HUES64 (cell line): ENCODE results near the gene GM2A. TPM values are rescaled to one million over a fixed set of nuclear protein-coding genes. Genes with fewer than 3 reads are reported as not detected.

Experiments
- H3K27ac ChIP-seq: 2 replicates; pipeline ENCODE4 v1.7.0; 2013; ENCODE audit warnings: low read depth, low read length, inconsistent platforms
- H3K27me3 ChIP-seq: 2 replicates; pipeline ENCODE4 v1.6.1; 2013; ENCODE audit warnings: mild to moderate bottlenecking, low read length; ENCODE audit not compliant: insufficient read depth
- H3K36me3 ChIP-seq: 2 replicates; pipeline ENCODE4 v1.6.1; 2013; ENCODE audit warnings: mild to moderate bottlenecking, low read length; ENCODE audit not compliant: insufficient read depth
- H3K4me1 ChIP-seq: 2 replicates; pipeline ENCODE4 v1.6.1; 2013; ENCODE audit warnings: mild to moderate bottlenecking, low read length, moderate library complexity; ENCODE audit not compliant: insufficient read depth
- H3K4me3 ChIP-seq: 2 replicates; pipeline ENCODE4 v1.5.1; 2013; ENCODE audit warnings: mild to moderate bottlenecking, low read length, moderate library complexity
- H3K9ac ChIP-seq: 2 replicates; pipeline ENCODE4 v1.6.1; 2013; ENCODE audit warnings: mild to moderate bottlenecking, low read depth, low read length
- H3K9me3 ChIP-seq: 2 replicates; pipeline ENCODE4 v1.6.1; 2013; ENCODE audit warnings: low read depth, low read length; ENCODE audit not compliant: insufficient read depth
- WGBS: fragments of 150-250, 120-280 bp; methylation state at CpG from one replicate; pipeline ENCODE4 v1.1.7; 2013; ENCODE audit warnings: missing lambda C conversion rate; 5-methylcytosine and 5-hydroxymethylcytosine counted together
- polyA plus RNA-seq, 2 experiments: library from polyadenylated mRNA; stranded (reverse); fragments of 50-300 nt; gene quantifications; one replicate each; pipeline ENCODE4 v1.2.3, GENCODE V29; 2013

The GM2A gene
- polyA plus RNA-seq (2013, experiment 1 of 2), result 19.4 TPM
- polyA plus RNA-seq (2013, experiment 2 of 2), result 20.9 TPM

- Histone ChIP-seq H3K36me3 (no peaks in the 10 kb centered on the region), H3K27ac (no peak within 1 kb of the TSS)
- under 1% methylated on average over 47 of the region's 52 CpGs for WGBS
These were observed at the start of gene GM2A for GRCh38 chr5:151252762-151253604. GM2A (plus strand) TSS chr5:151253185; CDS start chr5:151253217, 32 bp downstream.

GRCh38 chr5:151204051-151204450 is 48.9 kb upstream of the GM2A start:
- Histone ChIP-seq H3K9me3 (no peaks in the 10 kb centered on the region), H3K27me3 (no peaks in the 10 kb centered on the region), H3K27ac (no peak overlapping the region), H3K4me1 (no peaks in the 10 kb centered on the region), H3K36me3 (no peaks in the 10 kb centered on the region), H3K9ac (no peak overlapping the region), H3K4me3 (no peak overlapping the region)
- WGBS, result 82% methylated on average over 3 of the region's 5 CpGs

More at GRCh38 chr5:151252762-151253604, at the start of gene GM2A:
- Histone ChIP-seq H3K4me1 (peaks cover 19% of the 10 kb centered on the region), H3K9me3 (no peaks in the 10 kb centered on the region), H3K9ac (peak within 1 kb of the TSS; percentile 73), H3K27me3 (no peaks in the 10 kb centered on the region), H3K4me3 (peak within 1 kb of the TSS; percentile 87)

- Histone ChIP-seq H3K27ac (no peak overlapping the region), H3K4me1 (no peaks in the 10 kb centered on the region), H3K27me3 (no peaks in the 10 kb centered on the region), H3K9ac (no peak overlapping the region), H3K36me3 (no peaks in the 10 kb centered on the region), H3K9me3 (no peaks in the 10 kb centered on the region), H3K4me3 (no peak overlapping the region)
- 90% methylated on average over 10 of the region's 10 CpGs for WGBS
These were observed 47.6 kb upstream of the GM2A start for GRCh38 chr5:151205411-151205810.

- no peaks in the 10 kb centered on the region; the same call in 1 of the 2 replicates for H3K4me1 ChIP-seq
- no peak overlapping the region for H3K27ac ChIP-seq
- 75% methylated on average over 4 of the region's 5 CpGs for WGBS
- no peaks in the 10 kb centered on the region for H3K9me3 ChIP-seq
- H3K36me3 ChIP-seq, result no peaks in the 10 kb centered on the region
- no peak overlapping the region for H3K9ac ChIP-seq
- no peak overlapping the region for H3K4me3 ChIP-seq
- H3K27me3 ChIP-seq, result no peaks in the 10 kb centered on the region
These were observed 44.5 kb upstream of the GM2A start for GRCh38 chr5:151208481-151208914.

DNA sequence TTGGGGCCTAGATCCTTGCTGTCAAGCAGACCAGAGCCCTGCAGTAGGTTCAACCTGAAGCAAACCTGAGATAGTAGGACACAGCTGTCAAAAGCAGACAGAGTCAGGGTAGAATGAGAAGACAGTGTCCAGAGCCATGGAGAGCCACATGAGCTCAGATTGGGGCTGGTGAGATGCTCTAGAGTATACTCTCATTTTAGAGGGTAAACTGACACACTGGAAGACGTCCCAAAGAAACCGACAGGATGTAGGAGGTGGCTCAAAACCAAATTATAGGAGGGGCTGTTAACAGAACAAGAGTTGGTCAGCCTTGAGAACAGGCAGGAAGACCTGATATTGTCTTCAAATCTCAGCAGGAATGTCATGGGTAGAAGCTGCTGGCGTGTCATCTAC is 40.6 kb upstream of the GM2A start:
- peaks cover 6% of the 10 kb centered on the region for H3K4me1 ChIP-seq
- H3K9ac ChIP-seq, result no peak overlapping the region
- H3K27ac ChIP-seq, result no peak overlapping the region
- no peaks in the 10 kb centered on the region for H3K9me3 ChIP-seq
- H3K36me3 ChIP-seq, result no peaks in the 10 kb centered on the region
- 74% methylated on average over 3 of the region's 3 CpGs for WGBS
- no peak overlapping the region for H3K4me3 ChIP-seq
- H3K27me3 ChIP-seq, result no peaks in the 10 kb centered on the region

- H3K27me3 ChIP-seq, result no peaks in the 10 kb centered on the region
- no peak overlapping the region for H3K4me3 ChIP-seq
- no peak overlapping the region for H3K27ac ChIP-seq
- H3K36me3 ChIP-seq, result no peaks in the 10 kb centered on the region
- H3K9ac ChIP-seq, result no peak overlapping the region
- no peaks in the 10 kb centered on the region for H3K9me3 ChIP-seq
- peaks cover 6% of the 10 kb centered on the region for H3K4me1 ChIP-seq
- WGBS, result 78% methylated on average over 9 of the region's 9 CpGs
These were observed 39.0 kb upstream of the GM2A start for GRCh38 chr5:151213803-151214613.

DNA sequence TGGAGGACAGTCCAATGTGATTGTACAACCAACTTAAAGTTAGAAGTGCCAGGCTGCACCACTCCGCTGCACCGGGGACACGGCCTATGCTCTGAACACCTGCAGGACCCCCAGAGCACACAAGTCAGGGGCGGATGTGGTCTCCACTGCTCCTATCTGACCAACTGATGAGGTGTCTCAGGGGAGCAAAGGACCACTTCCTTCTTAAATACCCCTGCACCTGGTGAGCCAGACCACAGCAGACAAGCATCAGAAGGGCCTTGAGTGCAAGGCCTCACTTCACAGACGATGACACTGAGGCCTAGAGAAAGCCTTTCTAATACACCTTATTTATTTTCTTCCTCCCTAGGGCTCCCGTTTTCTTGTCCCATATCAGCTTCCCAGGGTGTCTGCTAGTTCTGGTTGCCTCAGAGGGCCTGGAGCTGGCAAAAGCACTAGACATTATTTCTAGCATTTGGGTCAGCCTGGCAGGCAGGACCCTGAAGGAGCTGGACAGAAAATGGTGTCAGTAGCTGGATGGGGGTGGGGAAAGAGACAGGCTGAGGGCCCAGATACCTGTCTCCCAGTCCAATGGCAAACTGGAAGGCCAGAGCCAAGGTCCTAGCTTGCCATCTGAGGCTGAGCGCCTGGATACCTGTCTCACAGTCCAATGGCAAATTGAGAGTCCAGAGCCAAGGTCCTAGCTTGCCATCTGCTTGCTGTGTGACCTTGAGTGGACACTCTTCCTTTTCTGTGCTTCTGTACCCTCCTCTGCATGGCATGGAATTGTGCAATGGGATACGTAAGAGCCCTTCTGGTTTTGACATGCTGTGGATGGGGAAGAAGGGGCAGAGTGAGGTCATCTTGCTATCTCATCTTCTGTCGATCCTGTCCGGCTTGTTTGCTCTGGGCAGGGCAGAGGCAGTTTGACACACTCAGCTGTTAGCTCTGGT is 38.1 kb upstream of the GM2A start:
- Histone ChIP-seq H3K27ac (no peak overlapping the region), H3K9me3 (no peaks in the 10 kb centered on the region), H3K4me3 (no peak overlapping the region), H3K27me3 (no peaks in the 10 kb centered on the region), H3K36me3 (no peaks in the 10 kb centered on the region), H3K9ac (no peak overlapping the region), H3K4me1 (peaks cover 6% of the 10 kb centered on the region)
- 92% methylated on average over 10 of the region's 10 CpGs for WGBS

- H3K4me1 ChIP-seq, result peaks cover 6% of the 10 kb centered on the region
- no peak overlapping the region for H3K27ac ChIP-seq
- no peak overlapping the region for H3K4me3 ChIP-seq
- H3K36me3 ChIP-seq, result no peaks in the 10 kb centered on the region
- no peak overlapping the region for H3K9ac ChIP-seq
- 98% methylated on average over 2 of the region's 2 CpGs for WGBS
- no peaks in the 10 kb centered on the region for H3K27me3 ChIP-seq
- H3K9me3 ChIP-seq, result no peaks in the 10 kb centered on the region
These were observed 37.5 kb upstream of the GM2A start for GRCh38 chr5:151215546-151215880.

DNA sequence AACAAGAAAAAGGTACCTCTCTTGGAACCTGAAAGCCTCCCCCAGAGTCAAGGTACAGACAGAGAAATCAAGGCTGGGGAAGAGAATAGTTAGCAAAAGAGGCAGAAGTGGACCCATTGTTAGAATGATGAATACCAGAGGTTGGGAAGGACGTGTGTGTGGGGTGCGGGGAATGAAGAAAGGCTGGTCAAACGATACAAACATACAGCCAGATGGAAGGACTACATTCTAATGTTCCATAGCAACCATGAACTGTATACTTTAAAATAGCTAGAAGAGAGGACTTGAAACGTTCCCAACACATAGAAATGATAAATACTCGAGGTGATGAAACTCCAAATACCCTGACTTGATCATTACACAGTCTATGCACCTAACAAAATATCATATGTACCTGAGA is 36.2 kb upstream of the GM2A start:
- no peak overlapping the region for H3K27ac ChIP-seq
- H3K9ac ChIP-seq, result no peak overlapping the region
- 85% methylated on average over 3 of the region's 5 CpGs for WGBS
- 0 out of 2 replicates have a peak, but pooled peaks cover under 1% of the 10 kb centered on the region for H3K27me3 ChIP-seq
- no peak overlapping the region for H3K4me3 ChIP-seq
- H3K9me3 ChIP-seq, result no peaks in the 10 kb centered on the region
- no peaks in the 10 kb centered on the region for H3K36me3 ChIP-seq
- peaks cover 6% of the 10 kb centered on the region for H3K4me1 ChIP-seq

DNA sequence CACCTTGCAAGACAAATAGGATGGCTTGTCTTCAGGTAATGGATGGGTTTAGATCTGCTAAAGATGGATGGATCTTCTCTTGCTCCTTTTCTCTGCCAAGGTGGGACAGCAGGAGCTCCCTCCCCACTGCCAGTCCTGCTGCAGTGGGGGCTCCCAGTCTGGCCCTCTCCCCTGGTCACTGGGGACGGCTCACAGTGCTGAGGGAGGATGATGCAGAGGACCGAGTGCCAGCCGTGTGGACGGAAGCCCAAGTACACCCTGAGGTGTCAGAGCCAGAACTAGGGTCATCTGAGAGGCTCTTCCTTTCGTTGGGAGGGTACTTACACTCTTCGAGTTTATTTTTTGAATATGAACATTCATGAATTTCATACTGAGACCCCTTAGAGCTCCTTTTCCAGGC is 34.8 kb upstream of the GM2A start:
- H3K27ac ChIP-seq, result no peak overlapping the region
- H3K4me1 ChIP-seq, result peaks cover 10% of the 10 kb centered on the region
- WGBS, result 89% methylated on average over 6 of the region's 6 CpGs
- no peak overlapping the region for H3K4me3 ChIP-seq
- no peak overlapping the region for H3K9ac ChIP-seq
- no peaks in the 10 kb centered on the region for H3K36me3 ChIP-seq
- peaks cover 15% of the 10 kb centered on the region for H3K27me3 ChIP-seq
- H3K9me3 ChIP-seq, result no peaks in the 10 kb centered on the region
